Measurements from ENCODE around the gene MINK1.
"Not testable (repeated sequence)": the region's sequence is repeated elsewhere in the genome, so short reads cannot be mapped to it uniquely, and the experiment has no call there.

The MINK1 gene

GRCh38 chr17:4850246-4850645 lies 17.1 kb downstream of the MINK1 start:
- no peak for DNase-seq

- DNase-seq, result no peak
Measured at GRCh38 chr17:4851084-4851483, 17.9 kb downstream of the MINK1 start.

- DNase-seq, result peak; percentile 41
Measured at GRCh38 chr17:4852567-4853207, 19.5 kb downstream of the MINK1 start.

GRCh38 chr17:4853208-4853671 lies 20.1 kb downstream of the MINK1 start:
- DNase-seq, result peak; percentile 10

- no peak for DNase-seq
Measured at GRCh38 chr17:4854111-4854681, 21.1 kb downstream of the MINK1 start.

- DNase-seq, result no peak
Measured at GRCh38 chr17:4856271-4856936, 23.3 kb downstream of the MINK1 start.

GRCh38 chr17:4856937-4857314 lies 23.8 kb downstream of the MINK1 start:
- no peak for DNase-seq

GRCh38 chr17:4857347-4857746 lies 24.2 kb downstream of the MINK1 start:
- DNase-seq, result not testable (repeated sequence)

- DNase-seq, result no peak
Measured at GRCh38 chr17:4858068-4858881, 25.1 kb downstream of the MINK1 start.

- no peak for DNase-seq
Measured at GRCh38 chr17:4858882-4859260, 25.7 kb downstream of the MINK1 start.

- DNase-seq, result no peak
Measured at GRCh38 chr17:4859816-4860625, 26.9 kb downstream of the MINK1 start.

GRCh38 chr17:4860651-4861050 lies 27.5 kb downstream of the MINK1 start:
- no peak for DNase-seq

GRCh38 chr17:4861052-4861451 lies 27.9 kb downstream of the MINK1 start:
- no peak for DNase-seq

- no peak for DNase-seq
Measured at GRCh38 chr17:4862720-4863119, 29.6 kb downstream of the MINK1 start.

GRCh38 chr17:4863321-4863720 lies 30.2 kb downstream of the MINK1 start:
- DNase-seq, result no peak

- DNase-seq, result not testable (repeated sequence)
Measured at GRCh38 chr17:4867535-4867934, 34.4 kb downstream of the MINK1 start.

- DNase-seq, result not testable (repeated sequence)
Measured at GRCh38 chr17:4869058-4869998, 36.2 kb downstream of the MINK1 start.

GRCh38 chr17:4870855-4871254 lies 37.7 kb downstream of the MINK1 start:
- no peak for DNase-seq

- DNase-seq, result no peak
Measured at GRCh38 chr17:4872786-4873185, 39.6 kb downstream of the MINK1 start.

- no peak for DNase-seq
Measured at GRCh38 chr17:4877089-4877488, 43.9 kb downstream of the MINK1 start.

- DNase-seq, result no peak
Measured at GRCh38 chr17:4879601-4880000, 46.5 kb downstream of the MINK1 start.
